Neural cell (in vitro differentiated cells): Measurements from ENCODE around the gene TOM1.

ENCODE experiments used
- CTCF ChIP-seq: fragments of 450-650 bp; IDR thresholded peaks from 2 replicates; pipeline ENCODE4 v1.5.1; 2014; ENCODE audit warnings: antibody characterized with exemption, mild to moderate bottlenecking, moderate library complexity; ENCODE audit not compliant: poor library complexity, severe bottlenecking
- EP300 ChIP-seq: fragments of 450-650 bp; conservative IDR thresholded peaks from 2 replicates; pipeline ENCODE4 v1.6.1; 2014; ENCODE audit warnings: antibody characterized with exemption, mild to moderate bottlenecking, moderate library complexity; ENCODE audit not compliant: poor library complexity, severe bottlenecking
- EZH2 ChIP-seq: fragments of 200-600, 300-800 bp; shearing (Covaris generic), sonication (generic); IDR thresholded peaks from 2 replicates; pipeline ENCODE4 v1.6.1; 2014; ENCODE audit warnings: antibody characterized with exemption, low read length, borderline replicate concordance, mild to moderate bottlenecking; ENCODE audit not compliant: insufficient read depth, poor library complexity, severe bottlenecking
- REST ChIP-seq: IDR thresholded peaks from 2 replicates; pipeline ENCODE4 v1.6.1; 2012; ENCODE audit warnings: borderline replicate concordance
- TAF1 ChIP-seq: IDR thresholded peaks from 2 replicates; pipeline ENCODE4 v1.6.1; 2012; ENCODE audit warnings: low read depth

- TF ChIP-seq CTCF (no peak), TAF1 (no peak), EP300 (no peak), EZH2 (no peak), REST (no peak)
These were observed 24.4 kb downstream of the TOM1 start for GRCh38 chr22:35324067-35324466.
